T-helper 1 cell (primary cell): ENCODE data around the gene JAKMIP3.
"Not testable (repeated sequence)": the region's sequence is repeated elsewhere in the genome, so short reads cannot be mapped to it uniquely, and the experiment has no call there.

Source experiments
- DNase-seq, 5 donors: peaks; one replicate each; pipeline ENCODE4 v3.0.0-alpha.2; 2012 to 2020

The JAKMIP3 gene

DNA sequence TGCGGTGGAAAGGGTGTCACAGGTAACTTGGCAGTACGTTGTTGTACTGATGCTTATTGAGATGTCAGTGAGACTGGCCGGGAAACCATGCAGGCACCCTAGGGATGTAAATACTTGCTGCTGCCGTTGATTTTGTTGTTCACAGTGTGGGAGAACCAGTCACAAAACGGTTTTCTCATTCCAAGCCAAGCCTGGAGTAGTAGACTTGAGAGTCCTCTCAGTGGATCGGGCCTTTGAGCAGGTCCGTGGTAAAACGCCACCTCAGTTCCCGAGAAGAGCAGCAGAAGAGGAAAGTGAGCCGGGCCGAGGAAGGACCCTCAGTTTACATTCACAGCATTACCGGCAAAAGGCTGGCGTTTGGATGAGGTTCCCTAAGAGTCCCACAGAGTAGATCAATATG is 1.1 kb downstream of the JAKMIP3 start:
- DNase-seq: no peak

DNA sequence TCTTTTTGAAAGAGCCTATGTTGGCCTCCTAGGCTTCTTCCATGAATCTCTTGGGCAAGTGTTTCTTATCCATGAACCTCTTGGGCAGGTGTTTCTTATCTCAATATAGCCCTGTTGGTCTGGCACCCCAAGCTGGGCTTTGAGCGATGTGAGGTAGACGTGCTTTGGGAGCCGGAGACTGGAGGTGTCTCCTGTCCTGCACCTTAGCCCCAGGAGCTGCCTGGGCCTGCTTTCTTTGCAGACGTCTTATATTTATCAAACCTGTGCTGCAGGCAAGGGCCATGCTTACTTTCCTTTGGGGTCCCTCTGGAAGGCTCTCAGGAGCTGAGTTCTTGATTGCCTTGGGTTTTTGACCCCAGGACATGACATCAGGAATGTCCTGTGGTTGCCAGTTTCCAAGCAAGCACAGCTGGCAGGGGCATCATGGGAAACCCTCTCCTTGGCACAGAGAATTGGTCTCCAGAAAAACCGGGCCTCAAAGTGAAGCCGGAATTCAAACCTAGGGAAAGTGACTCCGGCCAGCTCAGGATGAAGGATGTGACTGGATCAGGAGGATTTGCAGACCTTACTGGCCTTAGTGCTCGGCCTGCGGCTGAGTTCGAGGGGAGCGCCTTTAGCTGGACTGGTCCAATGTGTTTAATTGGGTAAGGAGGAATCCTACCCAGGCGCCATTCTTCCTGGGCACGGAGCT is 2.8 kb downstream of the JAKMIP3 start:
- DNase-seq: no peak

- no peak for DNase-seq
These were observed 3.5 kb downstream of the JAKMIP3 start for GRCh38 chr10:132069122-132069848.

GRCh38 chr10:132069849-132070182 is 4.1 kb downstream of the JAKMIP3 start:
- DNase-seq: no peak

GRCh38 chr10:132070724-132071123 is 5.0 kb downstream of the JAKMIP3 start:
- DNase-seq: no peak

DNA sequence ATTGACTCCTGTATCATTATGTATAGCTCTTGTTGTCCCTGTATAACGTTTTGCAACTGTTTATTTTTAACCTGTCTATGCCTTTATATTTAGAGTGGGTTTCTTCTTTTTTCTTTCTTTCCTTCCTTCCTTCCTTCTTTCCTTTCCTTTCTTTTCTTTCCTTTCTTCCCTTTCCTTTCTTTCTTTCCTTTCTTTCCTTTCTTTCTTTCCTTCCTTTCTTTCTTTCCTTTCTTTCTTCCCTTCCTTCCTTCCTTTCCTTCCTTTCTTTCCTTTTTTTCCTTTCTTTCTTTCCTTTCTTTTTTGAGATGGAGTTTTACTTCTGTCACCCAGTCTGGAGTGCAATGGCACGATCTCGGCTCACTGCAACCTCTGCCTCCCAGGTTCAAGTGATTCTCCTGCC is 5.9 kb downstream of the JAKMIP3 start:
- DNase-seq: no peak

DNA sequence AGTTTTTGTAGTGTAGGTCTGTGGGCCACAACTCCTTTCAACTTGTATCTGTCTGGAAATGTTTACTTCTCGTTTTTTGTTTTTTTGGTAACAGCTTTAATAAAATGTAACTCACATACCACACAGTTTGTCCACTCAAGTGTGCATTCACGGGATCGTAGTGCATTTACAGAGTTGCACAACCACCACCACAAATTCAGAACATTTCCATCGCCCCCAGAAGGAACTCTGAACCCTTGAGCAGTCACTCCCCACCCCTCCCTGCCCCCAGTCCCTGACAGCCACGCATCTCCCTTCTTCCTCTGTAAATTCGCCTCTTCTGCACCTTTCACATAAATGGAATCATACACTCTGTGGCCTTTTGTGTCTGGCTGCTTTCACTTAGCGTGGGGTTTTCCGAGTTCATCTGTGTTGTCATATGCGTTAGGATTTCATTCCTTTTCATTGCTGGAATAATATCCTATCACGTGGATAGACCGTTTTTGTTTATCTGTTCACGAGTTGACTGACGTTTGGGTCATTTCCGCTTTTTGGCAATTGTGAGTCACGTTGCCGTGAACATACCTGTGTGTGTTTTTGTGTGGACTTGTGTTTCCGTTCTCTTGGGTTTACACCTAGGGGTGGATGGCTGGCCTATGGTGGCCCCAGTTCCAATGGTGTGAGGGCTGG is 10.3 kb downstream of the JAKMIP3 start:
- DNase-seq: no peak

GRCh38 chr10:132076578-132077081 is 10.9 kb downstream of the JAKMIP3 start:
- no peak for DNase-seq

DNA sequence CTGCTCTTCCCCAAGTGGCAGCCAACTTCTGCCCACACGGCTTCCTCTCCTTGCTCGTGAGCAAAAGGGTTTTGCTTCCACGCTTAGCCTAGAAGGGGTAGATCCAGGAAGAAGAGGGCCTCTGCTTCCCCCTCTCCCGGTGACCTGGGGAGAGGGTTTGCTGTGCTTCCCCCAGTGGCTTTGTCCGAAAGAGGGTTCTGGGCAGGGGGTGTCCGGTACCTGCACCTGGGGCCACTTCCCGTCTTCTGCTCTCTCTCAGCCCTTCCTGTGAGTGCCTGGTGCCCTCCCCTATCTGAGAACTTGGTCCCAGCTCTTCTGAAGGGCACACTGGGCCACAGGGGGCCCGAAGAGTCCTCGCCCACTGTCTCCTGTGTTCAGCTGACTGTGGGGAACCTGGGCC is 11.3 kb downstream of the JAKMIP3 start:
- DNase-seq: no peak

- no peak for DNase-seq
These were observed 13.1 kb downstream of the JAKMIP3 start for GRCh38 chr10:132078746-132079345.

GRCh38 chr10:132084384-132084783 is 18.6 kb downstream of the JAKMIP3 start:
- DNase-seq: not testable (repeated sequence)

GRCh38 chr10:132093236-132093635 is 27.5 kb downstream of the JAKMIP3 start:
- not testable (repeated sequence) for DNase-seq

DNA sequence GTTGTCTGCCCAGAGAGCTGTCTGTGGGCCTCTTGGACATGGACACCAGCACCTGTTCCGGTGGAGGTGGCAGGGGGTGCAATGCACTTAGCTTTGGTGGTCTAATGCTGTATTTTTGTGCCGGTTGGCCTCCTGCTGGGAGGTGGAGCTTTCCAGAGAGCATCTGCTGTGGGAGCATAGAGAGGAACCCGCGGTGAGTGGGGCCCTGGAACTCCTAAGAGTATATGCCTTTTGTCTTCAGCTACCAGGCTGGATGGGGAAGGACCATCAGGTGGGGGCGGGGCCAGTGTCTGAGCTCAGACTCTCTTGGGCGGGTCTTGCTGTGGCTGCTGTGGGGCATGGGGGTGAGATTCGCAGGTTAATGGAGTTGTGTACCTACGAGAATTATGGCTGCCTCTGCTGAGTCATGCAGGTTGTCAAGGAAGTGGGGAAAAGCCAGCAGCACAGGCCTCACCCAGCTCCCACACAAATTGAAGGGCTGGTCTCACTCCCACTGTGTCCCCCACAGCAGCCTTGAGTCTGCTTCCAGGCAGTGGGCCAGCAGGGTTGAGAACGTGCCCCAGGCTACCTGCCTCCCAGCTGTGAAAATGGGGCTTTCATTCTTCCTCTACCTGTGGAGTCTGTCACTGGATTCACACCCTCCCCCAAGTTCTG is 29.0 kb downstream of the JAKMIP3 start:
- no peak for DNase-seq

DNA sequence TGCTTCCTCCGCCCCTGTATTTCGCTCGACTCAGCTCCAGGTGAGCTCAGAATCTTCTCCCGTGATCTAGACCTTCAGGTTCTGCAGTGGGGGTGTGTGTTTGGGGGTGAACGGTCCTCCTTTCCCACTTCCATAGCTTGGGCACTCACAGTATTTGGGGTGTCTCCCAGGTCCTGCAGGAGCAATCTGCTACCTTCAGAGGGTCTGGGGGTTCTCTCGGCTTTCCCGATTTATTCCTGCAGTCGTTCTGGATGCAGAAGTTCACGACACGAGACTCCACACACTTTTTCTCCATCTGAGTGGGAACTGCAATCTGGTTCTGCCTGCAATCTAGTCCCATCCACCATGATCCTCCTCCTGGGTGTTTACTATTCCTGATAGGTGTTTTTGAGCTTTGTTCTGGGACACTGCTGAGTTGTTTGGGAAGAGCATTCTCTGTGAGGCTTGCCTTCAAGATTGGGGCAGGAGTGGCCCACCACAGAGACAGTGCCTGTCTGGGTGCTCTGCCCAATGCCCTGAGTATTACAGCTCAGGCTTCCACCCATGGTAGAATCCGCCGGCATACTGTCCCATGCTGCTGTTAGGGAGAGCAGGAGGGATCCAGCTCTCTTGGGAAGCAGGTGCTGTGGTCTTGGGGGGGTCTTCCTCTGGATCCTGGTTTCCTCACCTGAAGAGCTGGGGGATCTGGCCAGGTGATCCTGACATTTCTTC is 29.8 kb downstream of the JAKMIP3 start:
- no peak for DNase-seq

DNA sequence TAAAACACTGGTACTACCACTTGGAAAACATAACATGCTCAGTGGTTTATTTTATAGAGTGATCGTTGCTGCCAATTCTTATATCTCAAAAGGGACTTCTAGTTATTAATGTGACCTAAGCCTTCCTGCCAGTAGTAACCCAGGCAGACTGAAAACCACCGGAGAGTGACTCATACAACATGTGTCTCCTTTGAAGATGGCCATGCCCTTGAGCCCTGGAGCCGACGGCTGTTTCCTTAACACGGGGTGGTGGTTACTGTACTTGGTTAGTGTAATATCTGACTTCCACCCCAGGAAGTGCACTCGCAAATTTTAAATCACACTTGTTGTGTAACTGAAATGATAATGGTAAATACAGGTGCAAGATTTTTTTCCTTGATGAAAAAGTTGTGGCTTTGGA is 30.5 kb downstream of the JAKMIP3 start:
- peak in 1 of 5 donors; percentile 78 for DNase-seq

DNA sequence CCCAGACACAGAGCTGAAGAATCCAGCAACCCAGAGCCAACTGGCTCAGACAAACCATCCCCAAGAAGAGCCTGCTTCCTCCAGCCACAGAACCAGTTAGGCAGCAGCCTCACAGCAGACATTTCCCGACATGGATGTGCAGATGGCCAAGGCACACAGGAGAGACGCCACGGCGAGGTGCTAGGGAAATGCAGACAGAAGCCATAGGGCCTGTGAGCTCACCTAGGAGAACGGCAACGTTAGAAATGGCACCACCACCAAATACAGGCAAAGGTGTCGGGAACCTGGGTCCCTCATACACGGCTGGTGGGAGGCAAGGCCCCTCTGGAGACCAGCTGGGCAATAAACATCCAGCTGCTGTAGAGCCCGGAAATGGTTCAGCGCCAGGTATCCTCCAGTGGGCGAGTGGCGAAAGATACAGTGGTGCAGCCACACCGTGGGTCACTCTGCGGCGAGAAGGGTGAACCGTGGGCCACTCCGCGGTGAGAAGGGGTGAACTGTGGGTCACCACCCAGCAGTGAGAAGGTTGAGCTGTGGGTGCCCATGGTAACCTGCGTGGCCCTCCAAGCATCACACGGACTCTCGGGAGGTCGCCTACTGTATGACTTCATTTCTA is 31.2 kb downstream of the JAKMIP3 start:
- DNase-seq: no peak

DNA sequence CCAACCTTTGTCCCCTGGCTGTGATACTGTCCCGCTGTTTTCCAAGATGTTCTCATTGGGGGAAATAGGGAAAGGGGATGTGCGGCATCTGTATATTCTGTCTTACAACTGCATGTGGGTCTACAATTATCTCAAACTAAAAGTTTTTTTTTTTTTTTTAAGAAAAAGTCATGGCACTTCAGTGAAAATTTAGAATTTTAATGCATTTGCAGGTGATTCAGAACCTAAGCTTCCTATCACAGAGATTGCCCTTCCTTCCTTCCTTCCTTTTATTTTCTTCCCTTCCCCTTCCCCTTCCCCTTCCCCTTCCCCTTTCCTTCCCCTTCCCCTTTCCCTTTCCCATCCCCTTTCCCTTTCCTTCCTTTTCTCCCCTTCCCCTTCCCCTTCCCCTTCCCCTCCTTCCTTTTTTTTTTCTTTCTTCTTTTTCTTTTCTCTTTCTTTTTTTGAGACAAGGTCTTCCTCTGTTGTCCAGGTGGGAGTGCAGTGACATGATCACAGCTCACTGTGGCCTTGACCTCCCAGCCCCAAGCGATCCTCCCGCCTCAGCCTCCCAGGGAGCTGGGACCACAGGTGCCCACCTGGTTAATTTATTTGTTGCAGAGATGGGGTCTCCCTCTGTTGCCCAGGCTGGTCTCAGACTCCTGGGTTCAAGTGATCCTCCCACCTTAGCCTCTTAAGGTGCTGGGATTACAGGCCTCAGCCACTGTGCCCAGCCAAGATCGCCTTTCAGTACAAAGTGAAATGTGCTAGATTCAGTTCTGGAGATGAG is 32.0 kb downstream of the JAKMIP3 start:
- no peak for DNase-seq

- DNase-seq: peak in 1 of 5 donors; percentile 9
These were observed 33.0 kb downstream of the JAKMIP3 start for GRCh38 chr10:132098539-132099388.

DNA sequence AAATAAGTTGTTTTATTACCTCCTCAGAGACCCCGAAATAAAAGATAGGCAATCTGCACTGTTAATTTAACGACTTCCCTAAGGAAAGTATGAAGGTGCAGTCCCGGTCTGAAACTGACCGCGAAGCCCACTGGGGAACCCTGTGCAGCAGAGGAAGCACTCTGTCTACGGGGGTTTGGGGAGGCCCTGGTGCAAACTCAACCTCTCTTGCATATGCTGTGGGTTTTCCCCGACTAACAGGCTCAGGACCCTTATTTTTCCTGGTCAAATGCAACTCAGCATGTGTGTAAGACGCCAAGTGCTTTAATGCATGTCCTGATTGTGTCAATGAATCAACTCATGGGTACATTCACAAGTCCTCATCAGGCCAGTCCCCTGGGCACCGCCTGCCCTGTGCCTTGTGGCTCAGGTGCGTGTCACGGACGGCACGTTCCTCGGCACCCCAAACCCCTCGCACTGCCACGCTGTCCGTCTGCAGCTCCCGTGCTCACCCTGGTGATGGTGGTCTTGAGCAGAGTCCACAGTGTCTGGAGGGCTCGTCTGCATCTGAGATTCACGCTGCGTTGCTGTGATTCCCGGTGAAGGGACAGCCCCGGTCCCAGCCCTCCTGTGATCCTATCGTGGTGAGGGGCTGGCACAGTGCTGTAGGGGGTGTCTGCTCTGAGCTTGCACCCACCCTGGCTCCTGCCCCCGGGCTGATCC is 33.8 kb downstream of the JAKMIP3 start:
- peak in 1 of 5 donors; percentile 9 for DNase-seq
